ENCODE measurements around the gene BEND6. TPM values are rescaled to one million over a fixed set of nuclear protein-coding genes. Genes with fewer than 3 reads are reported as not detected.

The BEND6 gene
- total RNA-seq, 4 donors from 2014 or later: 0.55 to 0.79 TPM; not detected in 2

- intact Hi-C loops (cut with DNase I; ENCODE audit: low total_unique reads): loop anchor here (10.0 kb wide), 1 partner anchor 255 kb away; no protein-coding TSS in a partner anchor
- Histone ChIP-seq H3K9me3 (no peaks in the 10 kb centered on the region), H3K27me3 (no peaks in the 10 kb centered on the region), H3K27ac (no peak overlapping the region), H3K36me3 (no peaks in the 10 kb centered on the region), H3K4me1 (peaks cover 0 to 15% (median 0%) of the 10 kb centered on the region in 4 donors), H3K4me3 (no peak overlapping the region)
- in situ Hi-C loops (cut with MboI; ENCODE audit: low pct_ligation_motif_present in 1 of 4, low pct_unique_long_range_greater_than_20kb in 1 of 4, low sequenced_read_pairs in 3 of 4): loop anchor here (5.0 to 25.0 kb wide), 6 partner anchors 103 to 408 kb away; partner anchors contain the start of gene PRIM2 (in 3 of the 4)
- TF ChIP-seq EP300 (IDR thresholded peaks at IDR 0.05; ENCODE audit: low read depth) (no peak), CTCF (IDR thresholded peaks at IDR 0.05) (no peak), POLR2AphosphoS5 (IDR thresholded peaks at IDR 0.05) (no peak), POLR2A (IDR thresholded peaks at IDR 0.05) (no peak)
- no peak for DNase-seq
- 63 to 78% methylated on average over 3 to 4 of the region's 4 CpGs for WGBS, 2 donors (ENCODE audit: low coverage in 1 of 2)
Measured at GRCh38 chr6:56909115-56909907, 45.6 kb upstream of the BEND6 start.

GRCh38 chr6:56911847-56912246 is 43.1 kb upstream of the BEND6 start:
- no peak overlapping the region for H3K27ac ChIP-seq
- no peaks in the 10 kb centered on the region for H3K9me3 ChIP-seq
- 75% methylated on average over 1 of the region's 1 CpG; no CpG with 5 or more reads in 1 of the 2 donors for WGBS, 2 donors (ENCODE audit: low coverage in 1 of 2)
- intact Hi-C loops (cut with DNase I; ENCODE audit: low total_unique reads): no loop called here
- H3K4me3 ChIP-seq: no peak overlapping the region
- peaks cover 0 to 7% (median 0%) of the 10 kb centered on the region in 4 donors for H3K4me1 ChIP-seq
- no peaks in the 10 kb centered on the region for H3K27me3 ChIP-seq
- TF ChIP-seq POLR2A (IDR thresholded peaks at IDR 0.05): no peak
- no peak for TF ChIP-seq POLR2AphosphoS5 (IDR thresholded peaks at IDR 0.05)
- no peak for TF ChIP-seq CTCF (IDR thresholded peaks at IDR 0.05)
- no peak for TF ChIP-seq EP300 (IDR thresholded peaks at IDR 0.05; ENCODE audit: low read depth)
- no peaks in the 10 kb centered on the region for H3K36me3 ChIP-seq
- no peak for DNase-seq
- in situ Hi-C loops (cut with MboI; ENCODE audit: low pct_ligation_motif_present in 1 of 4, low pct_unique_long_range_greater_than_20kb in 1 of 4, low sequenced_read_pairs in 3 of 4): loop anchor here in 1 of 4 donors (25.0 kb wide), 2 partner anchors 100 to 400 kb away; partner anchors contain the start of gene PRIM2

GRCh38 chr6:56913285-56914074 is 41.4 kb upstream of the BEND6 start:
- no peaks in the 10 kb centered on the region for H3K27me3 ChIP-seq
- in situ Hi-C loops (cut with MboI; ENCODE audit: low pct_ligation_motif_present in 1 of 4, low pct_unique_long_range_greater_than_20kb in 1 of 4, low sequenced_read_pairs in 3 of 4): loop anchor here in 1 of 4 donors (25.0 kb wide), 2 partner anchors 99 to 399 kb away; partner anchors contain the start of gene PRIM2
- H3K4me3 ChIP-seq: no peak overlapping the region

More at GRCh38 chr6:56913285-56914074, 41.4 kb upstream of the BEND6 start:
- TF ChIP-seq CTCF (IDR thresholded peaks at IDR 0.05) (no peak), POLR2AphosphoS5 (IDR thresholded peaks at IDR 0.05) (no peak), POLR2A (IDR thresholded peaks at IDR 0.05) (no peak), EP300 (IDR thresholded peaks at IDR 0.05; ENCODE audit: low read depth) (no peak)
- no peak overlapping the region for H3K27ac ChIP-seq
- DNase-seq: no peak
- intact Hi-C loops (cut with DNase I; ENCODE audit: low total_unique reads): no loop called here
- H3K4me1 ChIP-seq: no peaks in the 10 kb centered on the region
- no peaks in the 10 kb centered on the region for H3K36me3 ChIP-seq
- whole genome bisulfite sequencing, 2 donors (ENCODE audit: low coverage in 1 of 2): 20 to 51% methylated on average over 3 of the region's 3 CpGs
- H3K9me3 ChIP-seq: no peaks in the 10 kb centered on the region
